Smooth muscle cell (in vitro differentiated cells): Measurements from ENCODE around the gene RET. TPM values are rescaled to one million over a fixed set of nuclear protein-coding genes. Genes with fewer than 3 reads are reported as not detected.

Source experiments
- DNase-seq: peaks from one replicate; lab custom pipeline; 2025; ENCODE audit not compliant: unreplicated experiment; lab: John Stamatoyannopoulos, UW
- H2AFZ ChIP-seq: fragments of 200-600 bp; sonication (generic); 2 replicates; pipeline ENCODE4 v1.6.0; 2016; ENCODE audit warnings: antibody characterized with exemption, low read depth, mild to moderate bottlenecking
- H3F3A ChIP-seq: fragments of 200-600 bp; sonication (generic); 2 replicates; pipeline ENCODE4 v1.6.0; 2017; ENCODE audit warnings: antibody characterized with exemption, low read depth
- H3K27ac ChIP-seq: fragments of 200-600 bp; sonication (generic); 2 replicates; pipeline ENCODE4 v1.5.1; 2016; ENCODE audit warnings: low read depth, mild to moderate bottlenecking
- H3K27me3 ChIP-seq: fragments of 200-600 bp; sonication (generic); 2 replicates; pipeline ENCODE4 v1.6.1; 2016; ENCODE audit warnings: low read depth, mild to moderate bottlenecking
- H3K36me3 ChIP-seq: fragments of 200-600 bp; sonication (generic); 2 replicates; pipeline ENCODE4 v1.5.1; 2016; ENCODE audit warnings: low read depth
- H3K4me1 ChIP-seq: fragments of 200-600 bp; sonication (generic); 2 replicates; pipeline ENCODE4 v1.5.1; 2016; ENCODE audit warnings: low read depth
- H3K4me2 ChIP-seq: fragments of 200-600 bp; sonication (generic); 2 replicates; pipeline ENCODE4 v1.6.0; 2016; ENCODE audit warnings: mild to moderate bottlenecking
- H3K4me3 ChIP-seq: fragments of 200-600 bp; sonication (generic); 2 replicates; pipeline ENCODE4 v1.5.1; 2016; ENCODE audit warnings: mild to moderate bottlenecking
- H3K79me2 ChIP-seq: fragments of 200-600 bp; sonication (generic); 2 replicates; pipeline ENCODE4 v1.6.0; 2016; ENCODE audit warnings: low read depth, mild to moderate bottlenecking
- H3K9ac ChIP-seq: fragments of 200-600 bp; sonication (generic); 2 replicates; pipeline ENCODE4 v1.6.0; 2016; ENCODE audit warnings: low read depth
- H3K9me3 ChIP-seq: fragments of 200-600 bp; sonication (generic); replicated peaks from 2 replicates; pipeline ENCODE4 v1.5.1; 2016; ENCODE audit warnings: low read depth
- H4K20me1 ChIP-seq: fragments of 200-600 bp; sonication (generic); 2 replicates; pipeline ENCODE4 v1.6.0; 2016; ENCODE audit warnings: low read depth
- CTCF ChIP-seq: fragments of 200-600 bp; sonication (generic); IDR thresholded peaks from 2 replicates; pipeline ENCODE4 v1.5.1; 2017; ENCODE audit warnings: borderline replicate concordance, mild to moderate bottlenecking, antibody characterized with exemption; ENCODE audit not compliant: insufficient read depth, poor library complexity, severe bottlenecking
- WGBS: methylation state at CpG from one replicate; pipeline ENCODE4 v1.1.7; 2016; ENCODE audit warnings: low lambda C conversion rate; 5-methylcytosine and 5-hydroxymethylcytosine counted together
- polyA plus RNA-seq: library from polyadenylated mRNA; unstranded; fragments of >200 nt; fragmentation: Nextera tagmentation; extraction: Ambion mirVana; gene quantifications from 2 replicates; pipeline ENCODE4 v1.2.1, GENCODE V29; 2016
- total RNA-seq: library from RNA; depleted of rRNA; stranded (reverse); fragments of >200 nt; gene quantifications from 2 replicates; pipeline ENCODE4 v1.2.3, GENCODE V29; 2014

Gene RET
- total and polyA plus RNA-seq, 2 experiments from 2014 or later = 0.70 to 0.94 TPM

- Histone ChIP-seq H3K4me3 (no peak overlapping the region), H3K79me2 (no peaks in the 10 kb centered on the region), H3K9ac (no peak overlapping the region), H3K27ac (no peak overlapping the region), H3K36me3 (no peaks in the 10 kb centered on the region), H3K4me1 (no peaks in the 10 kb centered on the region), H3K27me3 (peaks cover 9% of the 10 kb centered on the region), H3K9me3 (no peaks in the 10 kb centered on the region), H2AFZ (no peak overlapping the region), H3F3A (no peaks in the 10 kb centered on the region), H4K20me1 (no peaks in the 10 kb centered on the region), H3K4me2 (no peak overlapping the region)
- DNase-seq = no peak
- WGBS = 88% methylated on average over 3 of the region's 3 CpGs
- TF ChIP-seq CTCF = no peak
These were observed 21.7 kb upstream of the RET start for GRCh38 chr10:43055217-43055616.

- H4K20me1 ChIP-seq = no peaks in the 10 kb centered on the region
- H3K9ac ChIP-seq = no peak overlapping the region
- no peak overlapping the region for H2AFZ ChIP-seq
- no peaks in the 10 kb centered on the region for H3K36me3 ChIP-seq
- 83% methylated on average over 2 of the region's 2 CpGs for WGBS
- H3K9me3 ChIP-seq = no peaks in the 10 kb centered on the region
- H3K4me3 ChIP-seq = no peak overlapping the region
- H3F3A ChIP-seq = no peaks in the 10 kb centered on the region
- no peaks in the 10 kb centered on the region for H3K4me1 ChIP-seq
- H3K79me2 ChIP-seq = no peaks in the 10 kb centered on the region
- TF ChIP-seq CTCF = no peak
- H3K27me3 ChIP-seq = peaks cover 5% of the 10 kb centered on the region
- H3K4me2 ChIP-seq = no peak overlapping the region
- DNase-seq = no peak
- no peak overlapping the region for H3K27ac ChIP-seq
These were observed 20.8 kb upstream of the RET start for GRCh38 chr10:43055991-43056567.

GRCh38 chr10:43056568-43057011 lies 20.3 kb upstream of the RET start:
- WGBS = 90% methylated on average over 5 of the region's 5 CpGs
- H3F3A ChIP-seq = no peaks in the 10 kb centered on the region
- H3K27me3 ChIP-seq = peaks cover under 1% of the 10 kb centered on the region
- no peak for DNase-seq
- H3K9ac ChIP-seq = no peak overlapping the region
- H2AFZ ChIP-seq = no peak overlapping the region
- H3K4me2 ChIP-seq = no peak overlapping the region
- H4K20me1 ChIP-seq = no peaks in the 10 kb centered on the region
- H3K4me3 ChIP-seq = no peak overlapping the region
- no peaks in the 10 kb centered on the region for H3K36me3 ChIP-seq
- no peak overlapping the region for H3K27ac ChIP-seq
- no peaks in the 10 kb centered on the region for H3K9me3 ChIP-seq
- no peak for TF ChIP-seq CTCF
- no peaks in the 10 kb centered on the region for H3K79me2 ChIP-seq
- H3K4me1 ChIP-seq = no peaks in the 10 kb centered on the region

DNA sequence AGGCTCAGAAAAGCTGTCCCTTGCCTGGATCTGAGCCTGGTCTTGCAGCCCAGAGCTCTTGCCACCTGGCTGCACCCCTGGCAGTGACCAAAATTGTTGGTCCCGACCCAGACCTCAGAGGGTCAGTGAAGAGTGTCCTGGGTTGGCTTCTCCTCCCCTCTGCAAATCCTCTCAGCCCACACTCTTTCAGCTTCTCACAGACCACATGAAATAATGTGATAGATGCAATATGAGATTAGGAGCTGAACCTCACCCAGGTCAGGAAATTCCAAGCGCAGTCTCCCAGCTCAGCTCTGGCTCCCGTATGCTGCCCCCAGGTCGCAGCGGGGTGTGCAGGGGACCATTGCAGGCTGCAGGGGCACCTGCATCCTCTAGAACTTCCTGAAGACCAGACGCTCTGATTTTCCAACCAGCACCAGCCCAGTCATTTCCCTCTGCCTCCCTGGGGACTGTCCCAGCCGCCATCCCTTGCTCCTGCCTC lies 19.6 kb upstream of the RET start:
- TF ChIP-seq CTCF = no peak
- H2AFZ ChIP-seq = no peak overlapping the region
- no peaks in the 10 kb centered on the region for H3K79me2 ChIP-seq
- H4K20me1 ChIP-seq = no peaks in the 10 kb centered on the region
- H3F3A ChIP-seq = no peaks in the 10 kb centered on the region
- H3K4me1 ChIP-seq = no peaks in the 10 kb centered on the region
- no peaks in the 10 kb centered on the region for H3K27me3 ChIP-seq
- no peak overlapping the region for H3K4me2 ChIP-seq
- H3K9ac ChIP-seq = no peak overlapping the region
- H3K4me3 ChIP-seq = no peak overlapping the region
- H3K36me3 ChIP-seq = no peaks in the 10 kb centered on the region
- H3K9me3 ChIP-seq = no peaks in the 10 kb centered on the region
- no peak for DNase-seq
- H3K27ac ChIP-seq = no peak overlapping the region
- 87% methylated on average over 7 of the region's 7 CpGs for WGBS
